SKM-1 (cell line): Measurements from ENCODE around the gene RXFP2.

Experiments used
- DNase-seq: peaks from one replicate; lab custom pipeline; 2025; ENCODE audit not compliant: unreplicated experiment; lab: John Stamatoyannopoulos, UW

Gene RXFP2

GRCh38 chr13:31824705-31825517 is 85.6 kb downstream of the RXFP2 start:
- no peak for DNase-seq

GRCh38 chr13:31826521-31826920 is 87.2 kb downstream of the RXFP2 start:
- DNase-seq, result no peak

GRCh38 chr13:31827707-31828106 is 88.4 kb downstream of the RXFP2 start:
- no peak for DNase-seq

GRCh38 chr13:31835932-31836331 is 96.6 kb downstream of the RXFP2 start:
- no peak for DNase-seq

- DNase-seq, result no peak
These were observed 103.7 kb downstream of the RXFP2 start for GRCh38 chr13:31843044-31843443.

GRCh38 chr13:31846182-31846938 is 107.0 kb downstream of the RXFP2 start:
- DNase-seq, result peak; percentile 37

GRCh38 chr13:31846961-31847752 is 107.8 kb downstream of the RXFP2 start:
- DNase-seq, result no peak

GRCh38 chr13:31848621-31849020 is 109.3 kb downstream of the RXFP2 start:
- no peak for DNase-seq

GRCh38 chr13:31849206-31849605 is 109.9 kb downstream of the RXFP2 start:
- no peak for DNase-seq

GRCh38 chr13:31850041-31850555 is 110.8 kb downstream of the RXFP2 start:
- no peak for DNase-seq

- no peak for DNase-seq
These were observed 111.9 kb downstream of the RXFP2 start for GRCh38 chr13:31851216-31851615.
